NB4 (cell line): Measurements from ENCODE around the gene OLFML1.

Experiments used
- DNase-seq: peaks from one replicate; pipeline ENCODE4 v3.0.0; 2010; ENCODE audit warnings: low read depth
- H3K4me3 ChIP-seq: one replicate; pipeline ENCODE4 v1.5.1; 2011; ENCODE audit warnings: mild to moderate bottlenecking, low read depth, low read length, moderate library complexity
- CTCF ChIP-seq: IDR thresholded peaks from one replicate; pipeline ENCODE4 v1.5.1; 2012; ENCODE audit warnings: low read depth, low read length
- MAX ChIP-seq: IDR thresholded peaks from 2 replicates; pipeline ENCODE4 v1.6.1; 2011; ENCODE audit warnings: low read depth, low read length
- MYC ChIP-seq: IDR thresholded peaks from 2 replicates; pipeline ENCODE4 v1.6.1; 2011; ENCODE audit warnings: low read depth, low read length
- POLR2A ChIP-seq: IDR thresholded peaks from 2 replicates; pipeline ENCODE4 v1.6.1; 2011; ENCODE audit warnings: mild to moderate bottlenecking; ENCODE audit not compliant: insufficient read length; ENCODE audit errors: extremely low read depth

OLFML1 gene

GRCh38 chr11:7527029-7527428 lies 41.7 kb downstream of the OLFML1 start:
- no peak overlapping the region for H3K4me3 ChIP-seq
- DNase-seq, result no peak
- TF ChIP-seq MYC, result no peak
- no peak for TF ChIP-seq CTCF
- no peak for TF ChIP-seq MAX
- TF ChIP-seq POLR2A, result no peak

- H3K4me3 ChIP-seq, result no peak overlapping the region
- DNase-seq, result no peak
- TF ChIP-seq CTCF, result no peak
- TF ChIP-seq MAX, result no peak
- TF ChIP-seq POLR2A, result no peak
- no peak for TF ChIP-seq MYC
Measured at GRCh38 chr11:7528514-7529049, 43.3 kb downstream of the OLFML1 start.

GRCh38 chr11:7530013-7530640 lies 44.8 kb downstream of the OLFML1 start:
- TF ChIP-seq MAX, result no peak
- TF ChIP-seq CTCF, result no peak
- TF ChIP-seq POLR2A, result no peak
- no peak for TF ChIP-seq MYC
- no peak overlapping the region for H3K4me3 ChIP-seq
- no peak for DNase-seq

GRCh38 chr11:7531011-7531410 lies 45.7 kb downstream of the OLFML1 start:
- H3K4me3 ChIP-seq, result no peak overlapping the region
- no peak for DNase-seq
- no peak for TF ChIP-seq CTCF
- TF ChIP-seq POLR2A, result no peak
- no peak for TF ChIP-seq MAX
- TF ChIP-seq MYC, result no peak

GRCh38 chr11:7532405-7533145 lies 47.3 kb downstream of the OLFML1 start:
- DNase-seq, result no peak
- no peak for TF ChIP-seq MAX
- TF ChIP-seq CTCF, result no peak
- H3K4me3 ChIP-seq, result no peak overlapping the region
